ENCODE measurements around the gene LIN9.

The LIN9 gene

DNA sequence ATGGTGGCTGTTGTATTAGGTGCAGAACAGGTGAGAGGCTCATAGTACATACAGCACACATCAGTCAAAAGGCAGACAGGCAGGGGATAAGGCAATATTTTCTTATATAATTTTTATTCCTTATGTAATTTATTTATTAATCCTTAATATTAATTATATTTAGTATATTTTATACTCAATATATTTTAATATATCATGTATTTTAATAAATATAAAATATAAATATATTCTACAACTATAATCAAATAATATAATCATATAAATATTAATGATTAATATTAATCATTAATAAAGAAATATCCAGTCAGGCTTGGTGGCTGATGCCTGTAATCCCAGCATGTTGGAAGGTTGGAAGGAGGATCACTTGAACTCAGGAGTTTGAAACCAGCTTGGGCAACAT, 104.8 kb downstream of the LIN9 start:
- TF ChIP-seq EP300 (IDR thresholded peaks at IDR 0.05; ENCODE audit: borderline replicate concordance): no peak
- TF ChIP-seq RAD21 (IDR thresholded peaks at IDR 0.05; ENCODE audit: low read depth): no peak
- no peak for TF ChIP-seq YY1 (IDR thresholded peaks at IDR 0.05; ENCODE audit: low read depth)
- TF ChIP-seq CREB1 (IDR thresholded peaks at IDR 0.05; ENCODE audit: low read depth): no peak
- TF ChIP-seq USF1 (IDR thresholded peaks at IDR 0.05): no peak
- TF ChIP-seq TCF12 (IDR thresholded peaks at IDR 0.05; ENCODE audit: low read depth): no peak
- no peak for TF ChIP-seq TAF1 (IDR thresholded peaks at IDR 0.05; ENCODE audit: low read depth)
- no peak for TF ChIP-seq CEBPB (IDR thresholded peaks at IDR 0.05)

- TF ChIP-seq TAF1 (IDR thresholded peaks at IDR 0.05; ENCODE audit: low read depth) (no peak), TCF12 (IDR thresholded peaks at IDR 0.05; ENCODE audit: low read depth) (no peak), ZBTB7A (IDR thresholded peaks at IDR 0.05; ENCODE audit: low read depth) (no peak)
- TF ChIP-seq, protein P1, sequence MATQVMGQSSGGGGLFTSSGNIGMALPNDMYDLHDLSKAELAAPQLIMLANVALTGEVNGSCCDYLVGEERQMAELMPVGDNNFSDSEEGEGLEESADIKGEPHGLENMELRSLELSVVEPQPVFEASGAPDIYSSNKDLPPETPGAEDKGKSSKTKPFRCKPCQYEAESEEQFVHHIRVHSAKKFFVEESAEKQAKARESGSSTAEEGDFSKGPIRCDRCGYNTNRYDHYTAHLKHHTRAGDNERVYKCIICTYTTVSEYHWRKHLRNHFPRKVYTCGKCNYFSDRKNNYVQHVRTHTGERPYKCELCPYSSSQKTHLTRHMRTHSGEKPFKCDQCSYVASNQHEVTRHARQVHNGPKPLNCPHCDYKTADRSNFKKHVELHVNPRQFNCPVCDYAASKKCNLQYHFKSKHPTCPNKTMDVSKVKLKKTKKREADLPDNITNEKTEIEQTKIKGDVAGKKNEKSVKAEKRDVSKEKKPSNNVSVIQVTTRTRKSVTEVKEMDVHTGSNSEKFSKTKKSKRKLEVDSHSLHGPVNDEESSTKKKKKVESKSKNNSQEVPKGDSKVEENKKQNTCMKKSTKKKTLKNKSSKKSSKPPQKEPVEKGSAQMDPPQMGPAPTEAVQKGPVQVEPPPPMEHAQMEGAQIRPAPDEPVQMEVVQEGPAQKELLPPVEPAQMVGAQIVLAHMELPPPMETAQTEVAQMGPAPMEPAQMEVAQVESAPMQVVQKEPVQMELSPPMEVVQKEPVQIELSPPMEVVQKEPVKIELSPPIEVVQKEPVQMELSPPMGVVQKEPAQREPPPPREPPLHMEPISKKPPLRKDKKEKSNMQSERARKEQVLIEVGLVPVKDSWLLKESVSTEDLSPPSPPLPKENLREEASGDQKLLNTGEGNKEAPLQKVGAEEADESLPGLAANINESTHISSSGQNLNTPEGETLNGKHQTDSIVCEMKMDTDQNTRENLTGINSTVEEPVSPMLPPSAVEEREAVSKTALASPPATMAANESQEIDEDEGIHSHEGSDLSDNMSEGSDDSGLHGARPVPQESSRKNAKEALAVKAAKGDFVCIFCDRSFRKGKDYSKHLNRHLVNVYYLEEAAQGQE (IDR thresholded peaks at IDR 0.05; ENCODE audit: low read depth): no peak
These were observed 105.3 kb downstream of the LIN9 start for GRCh38 chr1:226203655-226204054.

GRCh38 chr1:226203240-226203639, 105.7 kb downstream of the LIN9 start:
- no peak for TF ChIP-seq YY1 (IDR thresholded peaks at IDR 0.05; ENCODE audit: low read depth)
- no peak for TF ChIP-seq CREB1 (IDR thresholded peaks at IDR 0.05; ENCODE audit: low read depth)
- no peak for TF ChIP-seq MAX (IDR thresholded peaks at IDR 0.05)

DNA sequence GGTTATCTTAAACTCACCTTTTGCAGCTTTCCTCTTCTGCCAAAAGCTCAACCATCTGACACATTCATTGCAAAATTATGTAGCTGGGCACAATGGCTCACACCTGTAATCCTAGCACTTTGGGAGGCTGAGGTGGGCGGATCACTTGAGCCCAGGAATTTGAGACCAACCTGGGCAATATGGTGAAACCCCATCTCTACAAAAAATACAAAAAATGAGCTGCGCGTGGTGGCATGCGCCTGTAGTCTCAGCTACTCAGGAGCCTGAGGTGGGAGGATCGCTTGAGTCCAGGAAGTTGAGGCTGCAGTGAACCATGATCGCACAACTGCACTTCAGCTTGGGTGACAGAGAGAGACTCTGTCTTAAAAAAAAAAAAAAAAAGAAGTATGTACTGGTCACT, 106.3 kb downstream of the LIN9 start:
- 0 out of 2 replicates have a peak, but pooled peaks have one; percentile 29 for TF ChIP-seq EGR1 (IDR thresholded peaks at IDR 0.05)
- TF ChIP-seq CEBPB (IDR thresholded peaks at IDR 0.05): peak; percentile 77
- peak; percentile 59 for TF ChIP-seq MAX (IDR thresholded peaks at IDR 0.05)
- TF ChIP-seq YY1 (IDR thresholded peaks at IDR 0.05; ENCODE audit: low read depth): peak; percentile 50; the same call in 1 of the 2 replicates
- TF ChIP-seq TCF12 (IDR thresholded peaks at IDR 0.05; ENCODE audit: low read depth): peak; percentile 61
- TF ChIP-seq EP300 (IDR thresholded peaks at IDR 0.05; ENCODE audit: borderline replicate concordance): peak; percentile 46; the same call in 1 of the 2 replicates
- peak; percentile 63; the same call in 1 of the 2 replicates for TF ChIP-seq TEAD4 (IDR thresholded peaks at IDR 0.05)

DNA sequence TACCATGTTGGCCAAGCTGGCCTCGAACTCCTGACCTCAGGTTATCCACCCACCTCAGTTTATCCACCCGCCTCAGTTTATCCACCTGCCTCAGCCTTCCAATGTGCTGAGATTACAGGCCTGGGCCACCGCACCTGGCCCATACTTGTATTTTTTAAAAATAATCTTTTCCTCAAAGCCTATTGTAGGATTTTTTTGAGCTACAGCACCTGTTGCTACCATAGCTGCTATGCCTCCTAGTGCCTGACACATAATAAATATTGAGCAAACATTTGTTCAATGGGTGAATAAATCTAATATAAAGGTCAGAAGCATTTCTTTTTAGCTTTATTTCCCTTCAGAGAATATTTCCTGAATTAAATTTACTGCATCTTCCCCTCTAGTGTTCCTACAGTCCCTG, 106.7 kb downstream of the LIN9 start:
- TF ChIP-seq, protein P1 (IDR thresholded peaks at IDR 0.05; ENCODE audit: low read depth): no peak
- TF ChIP-seq NFIC (IDR thresholded peaks at IDR 0.05) (no peak), TAF1 (IDR thresholded peaks at IDR 0.05; ENCODE audit: low read depth) (no peak), RAD21 (IDR thresholded peaks at IDR 0.05; ENCODE audit: low read depth) (no peak), TEAD4 (IDR thresholded peaks at IDR 0.05) (no peak), YY1 (IDR thresholded peaks at IDR 0.05; ENCODE audit: low read depth) (no peak), MAX (IDR thresholded peaks at IDR 0.05) (no peak), FOXM1 (IDR thresholded peaks at IDR 0.05; ENCODE audit: borderline replicate concordance, low read depth) (no peak), ZBTB7A (IDR thresholded peaks at IDR 0.05; ENCODE audit: low read depth) (no peak), EP300 (IDR thresholded peaks at IDR 0.05; ENCODE audit: borderline replicate concordance) (no peak), CREB1 (IDR thresholded peaks at IDR 0.05; ENCODE audit: low read depth) (no peak), TCF12 (IDR thresholded peaks at IDR 0.05; ENCODE audit: low read depth) (no peak), CEBPB (IDR thresholded peaks at IDR 0.05) (no peak), USF1 (IDR thresholded peaks at IDR 0.05) (no peak), EGR1 (IDR thresholded peaks at IDR 0.05) (no peak)

DNA sequence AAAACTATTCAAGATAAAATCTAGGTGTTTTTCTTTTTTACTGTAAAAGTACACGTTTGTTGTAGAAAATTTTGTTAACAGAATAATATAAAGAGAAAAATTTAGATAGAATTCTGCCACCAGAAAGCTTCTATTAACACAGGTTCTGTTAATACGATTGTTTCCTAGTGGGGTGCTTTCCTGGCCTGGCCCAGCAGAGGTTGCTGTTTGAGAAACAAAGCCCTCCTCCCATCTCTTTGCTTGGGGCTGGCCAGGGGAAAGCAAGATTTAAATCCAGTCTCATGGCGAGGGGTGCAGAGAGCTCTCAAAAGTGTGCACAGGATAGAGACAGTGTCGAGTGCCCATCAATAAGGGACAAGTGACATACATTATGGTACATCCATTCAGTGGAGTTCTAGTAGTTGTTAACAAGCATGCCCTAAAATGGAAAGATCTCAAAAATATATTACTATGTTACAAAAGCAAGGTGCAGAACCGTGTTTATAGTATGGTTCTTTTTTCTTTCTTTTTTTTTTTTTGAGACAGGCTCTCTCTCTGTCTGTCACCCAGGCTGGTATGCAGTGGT, 107.9 kb downstream of the LIN9 start:
- TF ChIP-seq CREB1 (IDR thresholded peaks at IDR 0.05; ENCODE audit: low read depth) (no peak), RAD21 (IDR thresholded peaks at IDR 0.05; ENCODE audit: low read depth) (peak; percentile 51)
